ENCODE results near the gene ADISSP.

DNA sequence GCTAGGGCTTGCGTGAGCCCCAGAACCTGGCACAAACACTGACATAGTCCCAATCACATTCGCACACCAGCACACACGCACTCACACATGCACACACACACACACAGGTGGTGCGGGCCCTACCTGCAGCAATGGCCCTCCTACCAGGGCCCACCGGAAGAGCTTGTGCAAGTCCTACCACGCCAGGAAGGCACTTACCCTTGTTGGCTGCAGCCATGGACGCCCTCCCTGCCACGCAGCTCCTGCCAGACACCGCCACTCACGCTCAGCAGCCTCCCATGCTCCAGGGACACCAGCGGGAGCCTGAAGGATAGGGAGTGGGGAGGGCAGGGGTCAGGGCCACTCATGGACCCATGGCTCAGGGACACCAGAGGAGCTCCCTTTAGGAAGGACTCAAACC is 7.7 kb downstream of the ADISSP start:
- TF ChIP-seq, protein P1, sequence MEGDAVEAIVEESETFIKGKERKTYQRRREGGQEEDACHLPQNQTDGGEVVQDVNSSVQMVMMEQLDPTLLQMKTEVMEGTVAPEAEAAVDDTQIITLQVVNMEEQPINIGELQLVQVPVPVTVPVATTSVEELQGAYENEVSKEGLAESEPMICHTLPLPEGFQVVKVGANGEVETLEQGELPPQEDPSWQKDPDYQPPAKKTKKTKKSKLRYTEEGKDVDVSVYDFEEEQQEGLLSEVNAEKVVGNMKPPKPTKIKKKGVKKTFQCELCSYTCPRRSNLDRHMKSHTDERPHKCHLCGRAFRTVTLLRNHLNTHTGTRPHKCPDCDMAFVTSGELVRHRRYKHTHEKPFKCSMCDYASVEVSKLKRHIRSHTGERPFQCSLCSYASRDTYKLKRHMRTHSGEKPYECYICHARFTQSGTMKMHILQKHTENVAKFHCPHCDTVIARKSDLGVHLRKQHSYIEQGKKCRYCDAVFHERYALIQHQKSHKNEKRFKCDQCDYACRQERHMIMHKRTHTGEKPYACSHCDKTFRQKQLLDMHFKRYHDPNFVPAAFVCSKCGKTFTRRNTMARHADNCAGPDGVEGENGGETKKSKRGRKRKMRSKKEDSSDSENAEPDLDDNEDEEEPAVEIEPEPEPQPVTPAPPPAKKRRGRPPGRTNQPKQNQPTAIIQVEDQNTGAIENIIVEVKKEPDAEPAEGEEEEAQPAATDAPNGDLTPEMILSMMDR (IDR thresholded peaks at IDR 0.05; ENCODE audit: control extremely low read depth in 1 of 3, insufficient read depth in 1 of 3, low read depth in 1 of 3, low read length in 3 of 3), result no peak
- TF ChIP-seq POLR2A (IDR thresholded peaks at IDR 0.05; ENCODE audit: control extremely low read depth in 1 of 2, low read depth in 2 of 2, low read length in 2 of 2) (no peak), BRCA1 (IDR thresholded peaks at IDR 0.05; ENCODE audit: low read depth, low read length) (no peak), POLR2AphosphoS5 (IDR thresholded peaks at IDR 0.05; ENCODE audit: low read depth, low read length) (no peak), EZH2 (IDR thresholded peaks at IDR 0.05; ENCODE audit: low read depth, low read length, severe bottlenecking) (no peak), BACH1 (IDR thresholded peaks at IDR 0.05; ENCODE audit: low read length) (no peak), RXRA (IDR thresholded peaks at IDR 0.05; ENCODE audit: insufficient read depth, low read depth, low read length) (no peak), FOSL1 (IDR thresholded peaks at IDR 0.05; ENCODE audit: insufficient read depth, low read depth, low read length) (no peak), RAD21 (IDR thresholded peaks at IDR 0.05 in 1 of 2, conservative IDR thresholded peaks at IDR 0.05 in 1 of 2; ENCODE audit: low read depth in 2 of 2, low read length in 2 of 2) (no peak), SP4 (IDR thresholded peaks at IDR 0.05; ENCODE audit: low read length) (no peak), EGR1 (IDR thresholded peaks at IDR 0.05; ENCODE audit: borderline replicate concordance, low read depth, low read length) (no peak)
